Motor neuron (in vitro differentiated cells): ENCODE measurements around the gene TTYH3. TPM values are rescaled to one million over a fixed set of nuclear protein-coding genes. Genes with fewer than 3 reads are reported as not detected.
A peak's percentile ranks its signal among the peaks of the same experiment; 100 is the strongest.

Source experiments
- ATAC-seq, 8 experiments: fragments of 200-7000 bp; cut with Tn5 transposase; replicated peaks in 6 of 8; 2 replicates each; pipeline ENCODE4 v1.8.0; 2021; ENCODE audit warnings: mild to moderate bottlenecking in 8 of 8, moderate library complexity in 8 of 8
- H3K27ac ChIP-seq, 2 donors: fragments of 250-450 bp; sonication (Bioruptor Pico); 2 replicates each; pipeline ENCODE4 v1.9.0; 2021; ENCODE audit warnings: antibody characterized with exemption in 2 of 2, mild to moderate bottlenecking in 2 of 2, moderate library complexity in 1 of 2
- H3K4me1 ChIP-seq, 2 donors: fragments of 250-450 bp; sonication (Bioruptor Pico); replicated peaks in 1 of 2; 2 replicates each; pipeline ENCODE4 v1.6.1; 2021; ENCODE audit warnings: antibody characterized with exemption in 2 of 2, mild to moderate bottlenecking in 2 of 2, moderate library complexity in 1 of 2
- H3K4me3 ChIP-seq, 5 donors: fragments of 250-450 bp; sonication (Bioruptor Pico); 2 replicates each; pipeline ENCODE4 v1.9.0; 2021; ENCODE audit warnings: antibody characterized with exemption in 5 of 5, mild to moderate bottlenecking in 5 of 5, moderate library complexity in 4 of 5
- WGBS, 10 experiments: fragments of 450-650 bp; shearing (Covaris generic); methylation state at CpG; one replicate each; pipeline ENCODE4 v1.0.0; 2022; 5-methylcytosine and 5-hydroxymethylcytosine counted together
- in situ Hi-C, 9 experiments: fragments of 400-800 bp; cut with MboI; loops; one replicate each; pipeline ENCODE4 v1.15.0; 2021; ENCODE audit warnings: low sequenced_read_pairs in 9 of 9, low pct_unique_long_range_greater_than_20kb in 2 of 9; ENCODE audit not compliant: unreplicated experiment in 9 of 9
- total RNA-seq, 8 experiments: library from RNA; unstranded; fragments of 300-600 nt; gene quantifications; 2 replicates each; pipeline versions ENCODE4 v1.2.3 to v1.2.4, GENCODE V29; 2022

The TTYH3 gene
- total RNA-seq, 8 experiments from 2014 or later: 9.6 to 71.1 (median 37.5) TPM

DNA sequence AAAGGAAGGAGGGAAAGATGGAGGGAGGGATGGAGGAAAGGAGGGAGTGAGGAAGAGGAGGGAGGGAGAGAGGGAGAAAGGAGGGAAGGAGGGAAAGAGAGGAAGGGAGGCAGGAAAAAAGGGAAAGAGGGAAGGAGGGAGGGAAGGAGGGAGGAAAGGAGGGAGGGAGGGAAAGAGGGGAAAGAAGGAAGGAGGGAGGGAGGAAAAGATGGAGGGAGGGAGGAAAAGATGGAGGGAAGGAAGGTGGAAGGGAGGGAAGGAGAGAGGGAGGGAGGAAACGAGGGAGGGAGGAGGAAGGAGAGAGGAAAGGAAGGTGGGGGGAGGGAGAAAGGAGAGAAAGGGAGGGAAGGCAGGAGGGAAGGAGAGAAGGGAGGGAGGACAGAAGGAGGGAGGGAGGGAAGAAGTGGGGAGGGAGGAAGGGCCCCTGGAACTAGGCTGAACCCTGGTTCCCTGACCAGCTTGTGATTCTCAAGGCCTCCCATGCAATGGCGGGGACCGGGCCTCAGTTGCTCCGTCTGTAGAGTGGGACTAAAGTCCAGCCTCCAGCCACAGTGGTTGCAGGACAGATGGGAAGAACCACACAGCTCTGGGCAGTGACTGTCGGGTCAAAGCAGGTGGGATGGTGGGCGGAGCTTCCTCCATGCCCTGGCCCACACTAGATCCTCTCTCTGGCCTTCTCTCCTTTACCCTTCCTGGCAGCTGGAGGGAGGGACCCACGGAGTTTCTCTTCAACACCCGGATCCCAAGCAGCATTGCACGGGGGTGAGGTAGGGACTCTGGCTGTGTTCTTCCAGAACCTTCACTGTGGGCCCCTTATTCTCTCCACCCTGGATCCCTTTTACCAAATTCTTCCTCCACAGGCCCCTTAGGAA is 4.3 kb upstream of the TTYH3 start:
- H3K4me3 ChIP-seq: no peak overlapping the region
- 60 to 89% (median 71%) methylated on average over 1 to 3 of the region's 9 CpGs; no CpG with 5 or more reads in 6 of the 10 experiments for WGBS, 10 experiments
- in situ Hi-C loops: no loop called here
- ATAC-seq: no peak
- H3K27ac ChIP-seq: peak overlapping the region in 1 of 2 donors; percentile 24
- peaks cover 10 to 26% of the 10 kb centered on the region in 2 donors for H3K4me1 ChIP-seq

DNA sequence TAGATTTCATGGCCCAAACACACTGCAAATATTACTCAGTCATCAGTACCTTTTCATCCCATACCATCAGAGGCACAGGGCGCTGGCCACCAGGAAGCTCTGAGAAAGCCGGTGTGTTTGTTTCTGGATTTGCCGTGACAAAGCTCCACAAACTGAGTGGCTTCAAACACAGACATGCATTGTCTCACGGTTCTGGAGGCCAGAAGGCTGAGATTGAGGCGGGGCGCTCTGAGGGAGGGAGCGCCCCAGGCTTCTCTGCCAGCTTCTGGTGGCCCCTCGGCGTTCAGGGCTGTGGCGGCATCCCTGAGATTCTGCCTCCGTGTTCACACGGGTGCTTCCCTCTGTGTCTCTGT is 3.7 kb upstream of the TTYH3 start:
- 67 to 82% (median 80%) methylated on average over 3 to 8 of the region's 12 CpGs; no CpG with 5 or more reads in 6 of the 10 experiments for WGBS, 10 experiments
- no peak for ATAC-seq
- in situ Hi-C loops: no loop called here
- Histone ChIP-seq H3K4me1 (peaks cover 3 to 19% of the 10 kb centered on the region in 2 donors), H3K27ac (peak overlapping the region in 1 of 2 donors; percentile 24), H3K4me3 (no peak overlapping the region)

DNA sequence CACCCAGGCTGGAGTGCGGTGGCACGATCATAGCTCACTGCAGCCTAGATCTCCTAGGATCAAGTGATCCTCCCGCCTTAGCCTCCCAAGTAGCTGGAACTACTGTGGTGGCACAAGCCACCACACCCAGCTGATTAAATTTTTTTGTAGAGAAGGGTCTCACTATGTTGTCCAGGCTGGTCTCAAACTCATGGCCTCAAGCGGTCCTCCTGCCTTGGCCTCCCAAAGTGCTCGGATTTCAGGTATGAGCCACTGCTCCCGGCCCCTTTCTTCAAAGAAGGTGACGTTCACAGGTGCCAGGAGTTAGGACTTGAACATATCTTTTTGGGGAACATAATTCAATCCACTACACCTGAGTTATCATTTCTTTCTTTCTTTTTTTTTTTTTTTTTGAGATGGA is 2.9 kb upstream of the TTYH3 start:
- Histone ChIP-seq H3K27ac (no peak overlapping the region), H3K4me3 (no peak overlapping the region), H3K4me1 (peaks cover 2 to 12% of the 10 kb centered on the region in 2 donors)
- in situ Hi-C loops: no loop called here
- 90 to 100% (median 100%) methylated on average over 1 to 5 of the region's 7 CpGs; no CpG with 5 or more reads in 5 of the 10 experiments for WGBS, 10 experiments
- ATAC-seq: no peak

GRCh38 chr7:2629746-2630681 is 1.8 kb upstream of the TTYH3 start:
- 20 to 100% (median 58%) methylated on average over 1 to 4 of the region's 21 CpGs; no CpG with 5 or more reads in 2 of the 10 experiments for WGBS, 10 experiments
- Histone ChIP-seq H3K27ac (no peak overlapping the region), H3K4me3 (no peak overlapping the region), H3K4me1 (peaks cover 10 to 19% of the 10 kb centered on the region in 2 donors)
- in situ Hi-C loops: no loop called here
- peak in 1 of 8 experiments; percentile 11 for ATAC-seq

- Histone ChIP-seq H3K27ac (peak overlapping the region; percentile 90 to 91), H3K4me3 (peak overlapping the region; percentile 77 to 96 (median 90)), H3K4me1 (peaks cover 20 to 26% of the 10 kb centered on the region in 2 donors)
- in situ Hi-C loops: no loop called here
- ATAC-seq: peak; percentile 0 to 55 (median 47)
- WGBS, 10 experiments: 0 to 11% (median 7%) methylated on average over 1 to 5 of the region's 35 CpGs; no CpG with 5 or more reads in 6 of the 10 experiments
These were observed 1.1 kb downstream of the TTYH3 start for GRCh38 chr7:2632733-2633537.

DNA sequence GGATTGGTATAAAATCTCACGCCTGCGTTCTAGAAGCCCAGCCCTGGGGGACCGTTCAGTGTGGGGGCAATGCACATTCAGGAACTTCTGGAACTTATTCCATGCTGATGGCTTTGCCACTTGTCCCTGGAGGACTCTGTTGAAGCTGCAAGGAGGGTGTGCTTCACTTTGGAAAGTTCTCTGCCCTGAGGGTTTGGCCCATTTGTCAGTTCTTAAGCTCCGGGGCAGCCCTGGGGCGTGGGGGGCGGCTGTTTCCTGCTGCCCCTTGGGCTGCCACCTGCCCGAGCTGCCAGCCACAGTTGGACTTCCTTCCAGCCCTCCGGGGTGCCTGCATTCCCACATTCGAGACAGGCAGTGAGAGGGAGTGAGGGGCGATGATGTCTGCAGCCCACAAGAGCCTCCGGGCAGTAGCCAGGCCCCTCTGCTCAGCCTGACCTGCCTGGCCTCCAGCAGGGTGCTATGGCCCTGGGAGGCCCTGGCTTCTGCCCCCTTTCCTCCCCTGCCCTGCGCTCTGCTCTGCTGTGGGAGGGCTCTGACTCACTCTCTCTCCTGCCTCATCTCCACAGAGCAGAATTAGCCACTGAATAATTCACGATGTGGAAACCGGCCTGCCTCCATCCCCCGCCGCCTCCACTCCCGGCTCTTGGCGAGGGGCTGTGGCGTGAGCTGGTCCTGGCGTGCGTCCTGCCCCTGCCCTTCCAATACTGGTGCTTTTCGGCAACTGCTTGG is 1.9 kb downstream of the TTYH3 start:
- in situ Hi-C loops: no loop called here
- 0 to 39% (median 3%) methylated on average over 1 to 5 of the region's 22 CpGs; no CpG with 5 or more reads in 5 of the 10 experiments for WGBS, 10 experiments
- peak; percentile 55 to 68 (median 64) for ATAC-seq
- H3K4me1 ChIP-seq: peaks cover 20 to 21% of the 10 kb centered on the region in 2 donors
- H3K4me3 ChIP-seq: peak overlapping the region; percentile 77 to 96 (median 90)
- peak overlapping the region; percentile 90 to 91 for H3K27ac ChIP-seq

DNA sequence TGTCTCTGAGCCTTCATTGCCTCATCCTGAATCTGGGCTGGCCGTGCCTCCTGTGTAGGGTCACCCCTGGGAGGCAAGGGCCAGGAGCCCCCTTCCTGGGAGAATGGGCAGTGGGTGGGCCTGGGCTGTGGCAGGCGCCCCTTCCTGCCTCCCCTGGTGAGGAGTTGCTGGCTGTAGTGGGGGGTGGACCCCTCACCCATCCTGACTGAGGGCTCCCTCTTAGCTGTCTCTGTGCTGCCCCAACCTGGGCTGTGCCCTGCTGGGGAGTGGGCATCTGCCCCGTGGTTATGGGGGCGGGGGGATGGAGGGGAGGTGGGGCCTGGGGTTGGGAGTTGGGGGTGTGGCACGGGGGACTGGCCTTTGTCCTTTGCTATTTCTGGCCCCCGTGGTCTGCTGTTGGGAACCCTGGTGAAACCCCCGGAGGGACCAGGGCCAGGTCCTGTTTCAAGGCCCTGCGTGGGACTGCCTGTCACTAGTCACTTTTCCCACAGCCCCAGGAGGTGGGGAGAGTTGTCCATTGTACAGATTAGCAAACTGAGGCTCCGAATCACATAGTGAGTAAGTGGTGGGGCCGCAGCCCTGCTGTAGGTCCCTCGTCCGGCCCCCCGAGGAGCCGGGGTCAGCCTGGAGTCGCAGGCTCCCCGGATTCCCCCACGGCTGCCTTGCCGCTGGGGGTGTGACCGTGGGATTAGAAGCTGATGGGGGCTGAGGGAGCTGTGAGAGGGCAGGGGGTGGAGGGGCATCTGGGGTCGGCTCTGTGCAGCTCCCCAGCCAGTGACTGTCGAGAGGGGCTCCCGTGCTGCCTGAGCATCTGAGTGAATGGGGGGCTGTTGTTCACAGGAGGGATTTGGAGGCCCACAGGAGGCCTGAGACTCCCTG is 2.7 kb downstream of the TTYH3 start:
- peaks cover 20 to 21% of the 10 kb centered on the region in 2 donors for H3K4me1 ChIP-seq

GRCh38 chr7:2635148-2635668 is 3.4 kb downstream of the TTYH3 start:
- H3K4me1 ChIP-seq: peaks cover 20 to 21% of the 10 kb centered on the region in 2 donors
- H3K4me3 ChIP-seq: no peak overlapping the region
- ATAC-seq: no peak
- in situ Hi-C loops: no loop called here
- no peak overlapping the region for H3K27ac ChIP-seq
- WGBS, 10 experiments: 40 to 89% (median 88%) methylated on average over 1 to 3 of the region's 15 CpGs; no CpG with 5 or more reads in 7 of the 10 experiments

More for the DNA sequence above, 2.7 kb downstream of the TTYH3 start:
- no peak for ATAC-seq
- peak overlapping the region; percentile 77 to 96 (median 90) for H3K4me3 ChIP-seq
- peak overlapping the region; percentile 90 to 91 for H3K27ac ChIP-seq
- in situ Hi-C loops: no loop called here
- WGBS, 10 experiments: 30 to 60% methylated on average over 1 to 2 of the region's 22 CpGs; no CpG with 5 or more reads in 8 of the 10 experiments

DNA sequence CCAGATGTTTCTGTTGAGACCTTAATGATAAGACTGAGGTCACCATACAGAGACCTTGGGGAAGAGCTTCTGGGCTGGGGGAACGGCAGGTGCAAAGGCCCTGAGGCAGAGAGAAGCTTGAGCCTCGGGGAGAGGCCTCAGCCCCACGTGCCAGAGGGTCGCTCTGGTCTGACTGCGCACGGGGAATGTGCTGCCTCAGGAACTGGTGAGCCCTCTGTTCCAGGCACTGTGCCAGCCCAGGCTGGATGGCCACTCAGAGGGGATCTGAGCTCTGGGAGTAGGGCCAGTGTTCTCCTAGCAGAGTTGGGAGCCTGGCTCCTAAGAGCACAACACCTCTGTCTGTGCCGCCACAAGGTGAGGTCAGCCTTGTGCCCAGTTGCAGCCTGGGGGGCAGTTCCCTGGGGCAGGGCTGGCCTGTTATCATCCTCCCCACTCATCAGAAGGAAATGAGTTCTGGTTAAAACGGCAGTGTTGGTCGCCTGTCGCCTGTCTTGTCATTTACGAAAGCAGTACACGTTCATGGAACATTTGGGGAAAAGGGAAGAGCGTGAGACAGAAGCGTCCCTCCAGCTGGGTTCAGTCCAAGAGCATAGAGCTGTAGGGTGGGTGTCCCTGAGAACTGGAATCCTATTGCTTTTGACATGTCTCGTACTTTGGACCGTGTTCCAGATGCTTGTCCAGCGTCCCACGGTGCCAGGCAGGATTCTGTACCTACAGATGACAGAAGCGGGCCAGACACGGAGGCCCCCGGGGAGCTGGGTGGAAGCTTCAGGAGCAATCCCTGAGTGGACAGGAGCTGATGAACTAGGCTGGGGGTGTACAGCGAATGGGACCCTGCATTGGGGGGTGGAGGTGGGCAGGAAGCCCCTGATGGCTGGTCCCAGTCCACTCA is 4.3 kb downstream of the TTYH3 start:
- no peak overlapping the region for H3K4me3 ChIP-seq
- no peak for ATAC-seq
- in situ Hi-C loops: no loop called here
- whole genome bisulfite sequencing, 10 experiments: 80 to 92% (median 89%) methylated on average over 3 to 10 of the region's 22 CpGs; no CpG with 5 or more reads in 5 of the 10 experiments
- no peak overlapping the region for H3K27ac ChIP-seq
- H3K4me1 ChIP-seq: peaks cover 24 to 25% of the 10 kb centered on the region in 2 donors

GRCh38 chr7:2637066-2637471 is 5.3 kb downstream of the TTYH3 start:
- Histone ChIP-seq H3K27ac (no peak overlapping the region), H3K4me3 (no peak overlapping the region), H3K4me1 (peaks cover 27 to 30% of the 10 kb centered on the region in 2 donors)
- WGBS, 10 experiments: 71 to 73% methylated on average over 4 of the region's 17 CpGs; no CpG with 5 or more reads in 8 of the 10 experiments
- no peak for ATAC-seq
- in situ Hi-C loops: no loop called here
